Measurements from ENCODE around the gene PCDHGA5.
"Not testable (repeated sequence)": the region's sequence is repeated elsewhere in the genome, so short reads cannot be mapped to it uniquely, and the experiment has no call there.

PCDHGA5 gene

GRCh38 chr5:141414548-141415274, 50.7 kb downstream of the PCDHGA5 start:
- Histone ChIP-seq H3K36me3 (replicated peaks in 1 of 2; ENCODE audit: control insufficient read depth in 2 of 2, insufficient read depth in 2 of 2, low read length in 2 of 2) (peaks cover 32 to 64% of the 10 kb centered on the region in 2 donors), H3K9me3 (replicated peaks in 1 of 2; ENCODE audit: control insufficient read depth in 2 of 2, insufficient read depth in 1 of 2, low read depth in 1 of 2, low read length in 2 of 2) (peaks cover 54 to 96% of the 10 kb centered on the region in 2 donors)
- not testable (repeated sequence) for H2BK12ac ChIP-seq (ENCODE audit: low read length); H4K8ac ChIP-seq (ENCODE audit: low read depth, low read length); H2BK5ac ChIP-seq (ENCODE audit: low read length); H3K4me2 ChIP-seq (ENCODE audit: insufficient read depth, low read length, poor library complexity, severe bottlenecking); H3K27ac ChIP-seq (replicated peaks; ENCODE audit: low read length); H2BK15ac ChIP-seq (ENCODE audit: low read length); H2BK120ac ChIP-seq (ENCODE audit: low read depth, low read length); H3K14ac ChIP-seq (ENCODE audit: low read length); H2AFZ ChIP-seq (ENCODE audit: low read length); H3K4me3 ChIP-seq (ENCODE audit: low read length in 2 of 2); H4K91ac ChIP-seq (ENCODE audit: low read depth, low read length, poor library complexity); H3K18ac ChIP-seq (ENCODE audit: low read length); H3K27me3 ChIP-seq (ENCODE audit: control insufficient read depth in 3 of 3, insufficient read depth in 3 of 3, low read depth in 1 of 3, low read length in 3 of 3); H3K4me1 ChIP-seq (ENCODE audit: control insufficient read depth in 2 of 2, insufficient read depth in 1 of 2, low read depth in 1 of 2, low read length in 2 of 2); H3K79me1 ChIP-seq (ENCODE audit: low read depth, low read length); H3K9ac ChIP-seq (ENCODE audit: low read depth, low read length, poor library complexity); H3K4ac ChIP-seq (ENCODE audit: low read length); H3K23ac ChIP-seq (ENCODE audit: low read depth, low read length, poor library complexity); DNase-seq (ENCODE audit: low spot score); H2AK5ac ChIP-seq (ENCODE audit: low read depth, low read length)
- no CpG with 5 or more reads among the region's 46 CpGs for WGBS, 2 donors (ENCODE audit: extremely low coverage in 2 of 2, insufficient read length in 2 of 2, insufficient replicate concordance in 1 of 2)

- not testable (repeated sequence) for H3K4me1 ChIP-seq (ENCODE audit: control insufficient read depth in 2 of 2, insufficient read depth in 1 of 2, low read depth in 1 of 2, low read length in 2 of 2); H3K79me1 ChIP-seq (ENCODE audit: low read depth, low read length); H3K23ac ChIP-seq (ENCODE audit: low read depth, low read length, poor library complexity); H4K91ac ChIP-seq (ENCODE audit: low read depth, low read length, poor library complexity); H2BK15ac ChIP-seq (ENCODE audit: low read length); H3K27ac ChIP-seq (replicated peaks; ENCODE audit: low read length); H2AK5ac ChIP-seq (ENCODE audit: low read depth, low read length); H2BK5ac ChIP-seq (ENCODE audit: low read length); H3K4ac ChIP-seq (ENCODE audit: low read length); H2BK120ac ChIP-seq (ENCODE audit: low read depth, low read length); H4K8ac ChIP-seq (ENCODE audit: low read depth, low read length); H3K4me2 ChIP-seq (ENCODE audit: insufficient read depth, low read length, poor library complexity, severe bottlenecking); H3K4me3 ChIP-seq (ENCODE audit: low read length in 2 of 2); H3K18ac ChIP-seq (ENCODE audit: low read length); H2AFZ ChIP-seq (ENCODE audit: low read length); DNase-seq (ENCODE audit: low spot score); H3K14ac ChIP-seq (ENCODE audit: low read length); H2BK12ac ChIP-seq (ENCODE audit: low read length); H3K9ac ChIP-seq (ENCODE audit: low read depth, low read length, poor library complexity); H3K27me3 ChIP-seq (ENCODE audit: control insufficient read depth in 3 of 3, insufficient read depth in 3 of 3, low read depth in 1 of 3, low read length in 3 of 3)
- WGBS, 2 donors (ENCODE audit: extremely low coverage in 2 of 2, insufficient read length in 2 of 2, insufficient replicate concordance in 1 of 2) = no CpG with 5 or more reads among the region's 24 CpGs
- H3K9me3 ChIP-seq (replicated peaks in 1 of 2; ENCODE audit: control insufficient read depth in 2 of 2, insufficient read depth in 1 of 2, low read depth in 1 of 2, low read length in 2 of 2) = peaks cover 53 to 96% of the 10 kb centered on the region in 2 donors
- H3K36me3 ChIP-seq (replicated peaks in 1 of 2; ENCODE audit: control insufficient read depth in 2 of 2, insufficient read depth in 2 of 2, low read length in 2 of 2) = peaks cover 32 to 66% of the 10 kb centered on the region in 2 donors
These were observed 51.3 kb downstream of the PCDHGA5 start for GRCh38 chr5:141415275-141415618.

All from neuronal stem cell (in vitro differentiated cells).